HepG2 (cell line): ENCODE results near the gene ART3. TPM values are rescaled to one million over a fixed set of nuclear protein-coding genes. Genes with fewer than 3 reads are reported as not detected.

Experiments
- GABPB1 ChIP-seq: IDR thresholded peaks from 2 replicates; pipeline ENCODE4 v1.6.1; 2016; ENCODE audit warnings: mild to moderate bottlenecking, missing genetic modification reagents, moderate library complexity, missing compliant biosample characterization
- SAFB2 ChIP-seq: sonication (generic); formaldehyde crosslinking; IDR thresholded peaks from 2 replicates; pipeline ENCODE4 v1.5.1; 2020; ENCODE audit warnings: missing genetic modification reagents, low read depth, mild to moderate bottlenecking, borderline replicate concordance
- THAP11 ChIP-seq: IDR thresholded peaks from 2 replicates; pipeline ENCODE4 v1.6.1; 2016; ENCODE audit warnings: missing biosample characterization, missing genetic modification reagents
- ZNF292 ChIP-seq: sonication (generic); formaldehyde crosslinking; IDR thresholded peaks from 2 replicates; pipeline ENCODE4 v1.8.1; 2022; ENCODE audit warnings: mild to moderate bottlenecking, low read depth, missing genetic modification reagents, borderline replicate concordance
- polyA plus RNA-seq, 8 experiments: library from polyadenylated mRNA; depleted of rRNA in 3 of 8; stranded (reverse) in 7 of 8; unstranded in 1 of 8; fragments of >200 nt; fragmentation: Illumina TruSeq in 4 of 8; extraction: Trizol in 4 of 8; gene quantifications; 2 replicates each; pipeline versions ENCODE4 v1.2.1 to v1.2.3, GENCODE V29; 2011 to 2016; ENCODE audit warnings: low read depth in 4 of 8, missing spikeins in 1 of 8, mixed read lengths in 1 of 8; ENCODE audit not compliant: insufficient read depth in 1 of 8
- total RNA-seq, 5 experiments: library from RNA; depleted of rRNA; stranded (reverse); fragments of >200 nt; fragmentation: Illumina TruSeq; extraction: Trizol; gene quantifications; 2 replicates each; pipeline ENCODE4 v1.2.3, GENCODE V29; 2016; ENCODE audit warnings: low read depth in 1 of 5
- TF ChIP-seq, protein P1 (sequence below): sonication (generic); formaldehyde crosslinking; IDR thresholded peaks from 2 replicates; pipeline ENCODE4 v1.4.0; 2020; ENCODE audit warnings: missing genetic modification reagents
- TF ChIP-seq, protein P2 (sequence below): sonication (generic); formaldehyde crosslinking; IDR thresholded peaks from 2 replicates; pipeline ENCODE4 v1.8.0; 2023; ENCODE audit warnings: mild to moderate bottlenecking, missing genetic modification reagents
- TF ChIP-seq, protein P3 (sequence below): IDR thresholded peaks from 2 replicates; pipeline ENCODE4 v1.6.1; 2016; ENCODE audit warnings: low read depth

The ART3 gene
- total and polyA plus RNA-seq, 2 of the 13 experiments (the other 11 are each of a cell fraction or from before 2014, with no cell fraction given) = not detected

DNA sequence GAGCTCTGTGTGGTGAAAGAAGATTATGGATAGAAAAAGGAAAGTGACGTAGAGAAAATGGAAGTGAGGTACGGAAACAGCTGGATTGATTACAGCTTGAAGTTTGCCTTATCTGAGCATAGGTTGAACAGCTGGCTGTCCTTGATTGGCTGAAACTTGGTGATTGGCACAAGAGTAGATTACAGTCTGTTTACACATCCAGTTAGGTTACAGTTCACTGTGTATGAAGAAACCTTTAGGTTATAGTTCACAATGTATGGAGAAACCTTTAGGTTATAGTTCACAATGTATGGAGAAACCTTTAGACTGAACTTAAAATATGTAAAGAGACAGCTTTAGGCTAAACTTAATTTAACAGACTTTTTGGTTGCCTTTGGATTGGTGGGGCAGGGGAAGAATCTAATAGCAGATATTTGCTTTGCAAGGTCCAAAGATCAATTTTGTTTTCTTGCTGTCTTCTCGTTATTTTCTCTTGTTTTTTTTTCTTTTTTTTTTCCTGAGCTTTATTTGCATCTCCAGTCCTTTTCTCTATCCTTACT is 15.6 kb upstream of the ART3 start (continued):
- TF ChIP-seq, protein P1, sequence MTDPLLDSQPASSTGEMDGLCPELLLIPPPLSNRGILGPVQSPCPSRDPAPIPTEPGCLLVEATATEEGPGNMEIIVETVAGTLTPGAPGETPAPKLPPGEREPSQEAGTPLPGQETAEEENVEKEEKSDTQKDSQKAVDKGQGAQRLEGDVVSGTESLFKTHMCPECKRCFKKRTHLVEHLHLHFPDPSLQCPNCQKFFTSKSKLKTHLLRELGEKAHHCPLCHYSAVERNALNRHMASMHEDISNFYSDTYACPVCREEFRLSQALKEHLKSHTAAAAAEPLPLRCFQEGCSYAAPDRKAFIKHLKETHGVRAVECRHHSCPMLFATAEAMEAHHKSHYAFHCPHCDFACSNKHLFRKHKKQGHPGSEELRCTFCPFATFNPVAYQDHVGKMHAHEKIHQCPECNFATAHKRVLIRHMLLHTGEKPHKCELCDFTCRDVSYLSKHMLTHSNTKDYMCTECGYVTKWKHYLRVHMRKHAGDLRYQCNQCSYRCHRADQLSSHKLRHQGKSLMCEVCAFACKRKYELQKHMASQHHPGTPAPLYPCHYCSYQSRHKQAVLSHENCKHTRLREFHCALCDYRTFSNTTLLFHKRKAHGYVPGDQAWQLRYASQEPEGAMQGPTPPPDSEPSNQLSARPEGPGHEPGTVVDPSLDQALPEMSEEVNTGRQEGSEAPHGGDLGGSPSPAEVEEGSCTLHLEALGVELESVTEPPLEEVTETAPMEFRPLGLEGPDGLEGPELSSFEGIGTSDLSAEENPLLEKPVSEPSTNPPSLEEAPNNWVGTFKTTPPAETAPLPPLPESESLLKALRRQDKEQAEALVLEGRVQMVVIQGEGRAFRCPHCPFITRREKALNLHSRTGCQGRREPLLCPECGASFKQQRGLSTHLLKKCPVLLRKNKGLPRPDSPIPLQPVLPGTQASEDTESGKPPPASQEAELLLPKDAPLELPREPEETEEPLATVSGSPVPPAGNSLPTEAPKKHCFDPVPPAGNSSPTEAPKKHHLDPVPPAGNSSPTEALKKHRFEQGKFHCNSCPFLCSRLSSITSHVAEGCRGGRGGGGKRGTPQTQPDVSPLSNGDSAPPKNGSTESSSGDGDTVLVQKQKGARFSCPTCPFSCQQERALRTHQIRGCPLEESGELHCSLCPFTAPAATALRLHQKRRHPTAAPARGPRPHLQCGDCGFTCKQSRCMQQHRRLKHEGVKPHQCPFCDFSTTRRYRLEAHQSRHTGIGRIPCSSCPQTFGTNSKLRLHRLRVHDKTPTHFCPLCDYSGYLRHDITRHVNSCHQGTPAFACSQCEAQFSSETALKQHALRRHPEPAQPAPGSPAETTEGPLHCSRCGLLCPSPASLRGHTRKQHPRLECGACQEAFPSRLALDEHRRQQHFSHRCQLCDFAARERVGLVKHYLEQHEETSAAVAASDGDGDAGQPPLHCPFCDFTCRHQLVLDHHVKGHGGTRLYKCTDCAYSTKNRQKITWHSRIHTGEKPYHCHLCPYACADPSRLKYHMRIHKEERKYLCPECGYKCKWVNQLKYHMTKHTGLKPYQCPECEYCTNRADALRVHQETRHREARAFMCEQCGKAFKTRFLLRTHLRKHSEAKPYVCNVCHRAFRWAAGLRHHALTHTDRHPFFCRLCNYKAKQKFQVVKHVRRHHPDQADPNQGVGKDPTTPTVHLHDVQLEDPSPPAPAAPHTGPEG = no peak
- TF ChIP-seq ZNF292 (CRISPR knock-in tag) = no peak
- no peak for TF ChIP-seq SAFB2 (CRISPR knock-in tag)
- peak; percentile 60 for TF ChIP-seq GABPB1 (CRISPR knock-in tag)
- TF ChIP-seq, protein P2, sequence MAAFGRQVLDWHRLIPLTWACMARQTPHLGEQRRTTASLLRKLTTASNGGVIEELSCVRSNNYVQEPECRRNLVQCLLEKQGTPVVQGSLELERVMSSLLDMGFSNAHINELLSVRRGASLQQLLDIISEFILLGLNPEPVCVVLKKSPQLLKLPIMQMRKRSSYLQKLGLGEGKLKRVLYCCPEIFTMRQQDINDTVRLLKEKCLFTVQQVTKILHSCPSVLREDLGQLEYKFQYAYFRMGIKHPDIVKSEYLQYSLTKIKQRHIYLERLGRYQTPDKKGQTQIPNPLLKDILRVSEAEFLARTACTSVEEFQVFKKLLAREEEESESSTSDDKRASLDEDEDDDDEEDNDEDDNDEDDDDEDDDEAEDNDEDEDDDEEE (CRISPR knock-in tag) = no peak
- 0 out of 2 replicates have a peak, but pooled peaks have one; percentile 15 for TF ChIP-seq THAP11
- TF ChIP-seq, protein P3, sequence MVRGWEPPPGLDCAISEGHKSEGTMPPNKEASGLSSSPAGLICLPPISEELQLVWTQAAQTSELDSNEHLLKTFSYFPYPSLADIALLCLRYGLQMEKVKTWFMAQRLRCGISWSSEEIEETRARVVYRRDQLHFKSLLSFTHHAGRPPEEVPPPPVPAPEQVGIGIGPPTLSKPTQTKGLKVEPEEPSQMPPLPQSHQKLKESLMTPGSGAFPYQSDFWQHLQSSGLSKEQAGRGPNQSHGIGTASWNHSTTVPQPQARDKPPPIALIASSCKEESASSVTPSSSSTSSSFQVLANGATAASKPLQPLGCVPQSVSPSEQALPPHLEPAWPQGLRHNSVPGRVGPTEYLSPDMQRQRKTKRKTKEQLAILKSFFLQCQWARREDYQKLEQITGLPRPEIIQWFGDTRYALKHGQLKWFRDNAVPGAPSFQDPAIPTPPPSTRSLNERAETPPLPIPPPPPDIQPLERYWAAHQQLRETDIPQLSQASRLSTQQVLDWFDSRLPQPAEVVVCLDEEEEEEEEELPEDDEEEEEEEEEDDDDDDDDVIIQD (CRISPR knock-in tag) = peak; percentile 82
- TF ChIP-seq, all 625 proteins: peak for 46
